ENCODE data around the gene MCTP1. TPM values are rescaled to one million over a fixed set of nuclear protein-coding genes. Genes with fewer than 3 reads are reported as not detected.

MCTP1 gene
- total and polyA plus RNA-seq, 9 of the 15 experiments (the other 6 are each of a cell fraction or from before 2014, with no cell fraction given): 0.04 to 0.93 (median 0.06) TPM; not detected in 4

GRCh38 chr5:95283022-95283615, 1.8 kb downstream of the MCTP1 start:
- no peak for ATAC-seq
- no peak overlapping the region for H3K4me3 ChIP-seq
- peaks cover 0 to 17% of the 10 kb centered on the region in 2 experiments; a peak in 2 of 5 replicates for H3K4me1 ChIP-seq (replicated peaks in 1 of 2; ENCODE audit: control insufficient read depth in 2 of 2, insufficient read depth in 2 of 2, low read length in 2 of 2)
- ChIA-PET CTCF (ENCODE audit: low intra/inter-chr PET ratio) (no interaction called here), POLR2A (interaction anchor here (0.6 to 1.6 kb wide), 2 partner anchors 10 to 1193 kb away, joined by 3 to 4 read pairs; no protein-coding TSS in a partner anchor)
- H3K9me1 ChIP-seq (ENCODE audit: control insufficient read depth, insufficient read depth, low read length): no peaks in the 10 kb centered on the region
- in situ Hi-C loops (cut with MboI) (loop anchor here (10.0 kb wide), 1 partner anchor 562 kb away; no protein-coding TSS in a partner anchor), intact Hi-C loops (cut with micrococcal nuclease) (loop anchor here (1.0 to 10.0 kb wide), 2 partner anchors 33 to 502 kb away; no protein-coding TSS in a partner anchor)
- no TSS peak for BruUV-seq (replicated peaks)
- FAIRE-seq: no peak
- H3K4me2 ChIP-seq (ENCODE audit: insufficient read depth, low read length): no peak overlapping the region
- H3K36me3 ChIP-seq (ENCODE audit: control insufficient read depth, insufficient read depth, low read length): no peaks in the 10 kb centered on the region
- H3K79me2 ChIP-seq (ENCODE audit: control insufficient read depth, insufficient read depth, low read length): no peaks in the 10 kb centered on the region
- no peak overlapping the region for H3K27ac ChIP-seq (ENCODE audit: extremely low read depth, low read depth, low read length)
- H2AFZ ChIP-seq (ENCODE audit: low read depth, low read length): no peak overlapping the region
- no peaks in the 10 kb centered on the region for H3K9me3 ChIP-seq (replicated peaks; ENCODE audit: control insufficient read depth, insufficient read depth, low read depth, low read length)
- no peak for DNase-seq (ENCODE audit: extremely low read depth in 1 of 4, low spot score in 3 of 4)
- H3K27me3 ChIP-seq (ENCODE audit: control insufficient read depth in 2 of 2, insufficient read depth in 2 of 2, low read length in 2 of 2): peaks cover 20 to 22% of the 10 kb centered on the region in 2 experiments
- TF ChIP-seq ZNF143 (CRISPR knock-in tag; IDR thresholded peaks at IDR 0.05) (no peak), CBX8 (IDR thresholded peaks at IDR 0.05; ENCODE audit: borderline replicate concordance, extremely low read depth, low read depth, low read length, poor library complexity, severe bottlenecking) (peak; percentile 42), NFXL1 (CRISPR knock-in tag; IDR thresholded peaks at IDR 0.05) (no peak)
- H4K20me1 ChIP-seq (replicated peaks; ENCODE audit: control insufficient read depth, insufficient read depth, low read length): no peaks in the 10 kb centered on the region
- H3K9ac ChIP-seq (ENCODE audit: insufficient read depth in 1 of 2, low read depth in 2 of 2, low read length in 2 of 2): no peak overlapping the region
- under 1% methylated on average over 10 of the region's 10 CpGs for WGBS (ENCODE audit: insufficient coverage, low coverage, missing lambda C conversion rate)

- Histone ChIP-seq H3K79me2 (ENCODE audit: control insufficient read depth, insufficient read depth, low read length) (no peaks in the 10 kb centered on the region), H3K4me1 (replicated peaks in 1 of 2; ENCODE audit: control insufficient read depth in 2 of 2, insufficient read depth in 2 of 2, low read length in 2 of 2) (peaks cover 0 to 17% of the 10 kb centered on the region in 2 experiments; a peak in 2 of 5 replicates), H3K27ac (ENCODE audit: extremely low read depth, low read depth, low read length) (no peak overlapping the region), H3K4me3 (no peak overlapping the region), H2AFZ (ENCODE audit: low read depth, low read length) (no peak overlapping the region), H4K20me1 (replicated peaks; ENCODE audit: control insufficient read depth, insufficient read depth, low read length) (no peaks in the 10 kb centered on the region), H3K36me3 (ENCODE audit: control insufficient read depth, insufficient read depth, low read length) (no peaks in the 10 kb centered on the region), H3K4me2 (ENCODE audit: insufficient read depth, low read length) (no peak overlapping the region), H3K27me3 (ENCODE audit: control insufficient read depth in 2 of 2, insufficient read depth in 2 of 2, low read length in 2 of 2) (peaks cover 23 to 26% of the 10 kb centered on the region in 2 experiments), H3K9me3 (replicated peaks; ENCODE audit: control insufficient read depth, insufficient read depth, low read depth, low read length) (no peaks in the 10 kb centered on the region), H3K9me1 (ENCODE audit: control insufficient read depth, insufficient read depth, low read length) (no peaks in the 10 kb centered on the region), H3K9ac (ENCODE audit: insufficient read depth in 1 of 2, low read depth in 2 of 2, low read length in 2 of 2) (no peak overlapping the region)
- ATAC-seq: no peak
- 0% methylated on average over 2 of the region's 2 CpGs for WGBS (ENCODE audit: insufficient coverage, low coverage, missing lambda C conversion rate)
- no TSS peak for BruUV-seq (replicated peaks)
- FAIRE-seq: no peak
- intact Hi-C loops (cut with micrococcal nuclease): loop anchor here (10.0 kb wide), 1 partner anchor 504 kb away; no protein-coding TSS in a partner anchor
- in situ Hi-C loops (cut with MboI): loop anchor here (10.0 kb wide), 1 partner anchor 564 kb away; no protein-coding TSS in a partner anchor
- POLR2A ChIA-PET: interaction anchor here (0.9 to 1.2 kb wide), 2 partner anchors 16 to 18 kb away, joined by 3 read pairs; no protein-coding TSS in a partner anchor
- no peak for TF ChIP-seq ZFP1 (CRISPR knock-in tag; IDR thresholded peaks at IDR 0.05)
- TF ChIP-seq FOXP4 (CRISPR knock-in tag; IDR thresholded peaks at IDR 0.05; ENCODE audit: borderline replicate concordance): no peak
- TF ChIP-seq CHD1 (IDR thresholded peaks at IDR 0.05; ENCODE audit: low read length): no peak
- no peak for TF ChIP-seq NEUROD1 (IDR thresholded peaks at IDR 0.05; ENCODE audit: borderline replicate concordance, low read depth, low read length, partially characterized antibody)
- TF ChIP-seq ZNF75A (CRISPR knock-in tag; IDR thresholded peaks at IDR 0.05): no peak
- TF ChIP-seq ZNF274 (IDR thresholded peaks at IDR 0.05; ENCODE audit: borderline replicate concordance, low read depth, low read length): no peak
- no peak for TF ChIP-seq SREBF2 (CRISPR knock-in tag; IDR thresholded peaks at IDR 0.05)
- CTCF ChIA-PET (ENCODE audit: low intra/inter-chr PET ratio): no interaction called here
- no peak for DNase-seq (ENCODE audit: extremely low read depth in 1 of 4, low spot score in 3 of 4)
Observed at GRCh38 chr5:95281226-95281625, 3.7 kb downstream of the MCTP1 start.
